Stimulated activated CD8-positive, alpha-beta memory T cell treated with anti-CD3 and anti-CD28 coated beads, Interleukin-2, amount 100 ng/mL, for 48 hours (primary cell): ENCODE measurements around the gene LRIT3.
A peak's percentile ranks its signal among the peaks of the same experiment; 100 is the strongest.

Source experiments
- DNase-seq, 2 donors: peaks; one replicate each; pipeline ENCODE4 v3.0.0-alpha.2; 2020; ENCODE audit warnings: low read depth in 2 of 2

Gene LRIT3, protein sequence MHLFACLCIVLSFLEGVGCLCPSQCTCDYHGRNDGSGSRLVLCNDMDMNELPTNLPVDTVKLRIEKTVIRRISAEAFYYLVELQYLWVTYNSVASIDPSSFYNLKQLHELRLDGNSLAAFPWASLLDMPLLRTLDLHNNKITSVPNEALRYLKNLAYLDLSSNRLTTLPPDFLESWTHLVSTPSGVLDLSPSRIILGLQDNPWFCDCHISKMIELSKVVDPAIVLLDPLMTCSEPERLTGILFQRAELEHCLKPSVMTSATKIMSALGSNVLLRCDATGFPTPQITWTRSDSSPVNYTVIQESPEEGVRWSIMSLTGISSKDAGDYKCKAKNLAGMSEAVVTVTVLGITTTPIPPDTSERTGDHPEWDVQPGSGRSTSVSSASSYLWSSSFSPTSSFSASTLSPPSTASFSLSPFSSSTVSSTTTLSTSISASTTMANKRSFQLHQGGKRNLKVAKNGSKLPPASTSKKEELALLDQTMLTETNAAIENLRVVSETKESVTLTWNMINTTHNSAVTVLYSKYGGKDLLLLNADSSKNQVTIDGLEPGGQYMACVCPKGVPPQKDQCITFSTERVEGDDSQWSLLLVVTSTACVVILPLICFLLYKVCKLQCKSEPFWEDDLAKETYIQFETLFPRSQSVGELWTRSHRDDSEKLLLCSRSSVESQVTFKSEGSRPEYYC

DNA sequence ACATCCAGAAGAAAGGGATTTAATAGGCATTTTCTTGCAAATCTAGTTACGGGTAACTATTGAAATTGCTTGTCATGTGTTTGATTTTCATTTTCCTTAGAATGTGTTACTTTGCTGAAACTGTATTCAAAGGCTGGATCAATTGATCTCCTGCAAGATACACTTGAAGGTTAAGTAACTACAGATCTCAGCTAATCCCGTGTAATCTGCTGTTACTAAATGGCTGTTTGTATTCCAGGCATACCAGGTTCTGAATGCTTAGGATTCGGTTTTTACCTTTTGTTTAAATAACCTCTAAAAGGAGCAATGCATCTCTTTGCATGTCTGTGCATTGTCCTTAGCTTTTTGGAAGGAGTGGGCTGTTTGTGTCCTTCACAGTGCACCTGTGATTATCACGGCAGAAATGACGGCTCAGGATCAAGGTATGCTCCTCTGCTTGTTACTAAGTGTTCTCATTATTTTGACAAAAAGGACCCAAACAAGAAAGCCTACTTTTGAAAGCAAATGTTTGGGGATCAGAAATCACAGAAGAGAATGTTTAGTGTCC is at the start of gene LRIT3:
TSS of gene LRIT3 (plus strand) at position 212 of the 547 bp plus-strand sequence. CDS start at position 307, 95 bp downstream.
- no peak for DNase-seq

DNA sequence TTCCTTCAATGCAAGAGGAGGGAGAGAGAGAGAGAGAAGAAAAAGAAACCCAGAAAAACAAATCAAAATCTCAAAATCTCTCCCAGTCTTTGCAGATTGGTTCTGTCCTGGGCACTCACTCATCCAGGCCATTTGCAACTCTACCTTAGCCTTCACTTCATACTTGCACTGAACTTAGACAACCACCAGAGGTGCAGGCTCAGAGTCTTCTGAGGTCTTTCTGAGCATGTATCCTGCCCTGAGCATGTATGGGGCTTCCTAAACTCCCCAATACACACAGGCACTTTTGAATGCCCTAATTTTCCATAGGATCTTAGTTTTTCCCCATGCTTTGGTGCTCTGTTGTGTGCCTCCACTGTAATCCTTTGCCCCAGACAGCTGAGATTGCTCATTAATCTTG is 49.0 kb upstream of the LRIT3 start:
- DNase-seq, result no peak

DNA sequence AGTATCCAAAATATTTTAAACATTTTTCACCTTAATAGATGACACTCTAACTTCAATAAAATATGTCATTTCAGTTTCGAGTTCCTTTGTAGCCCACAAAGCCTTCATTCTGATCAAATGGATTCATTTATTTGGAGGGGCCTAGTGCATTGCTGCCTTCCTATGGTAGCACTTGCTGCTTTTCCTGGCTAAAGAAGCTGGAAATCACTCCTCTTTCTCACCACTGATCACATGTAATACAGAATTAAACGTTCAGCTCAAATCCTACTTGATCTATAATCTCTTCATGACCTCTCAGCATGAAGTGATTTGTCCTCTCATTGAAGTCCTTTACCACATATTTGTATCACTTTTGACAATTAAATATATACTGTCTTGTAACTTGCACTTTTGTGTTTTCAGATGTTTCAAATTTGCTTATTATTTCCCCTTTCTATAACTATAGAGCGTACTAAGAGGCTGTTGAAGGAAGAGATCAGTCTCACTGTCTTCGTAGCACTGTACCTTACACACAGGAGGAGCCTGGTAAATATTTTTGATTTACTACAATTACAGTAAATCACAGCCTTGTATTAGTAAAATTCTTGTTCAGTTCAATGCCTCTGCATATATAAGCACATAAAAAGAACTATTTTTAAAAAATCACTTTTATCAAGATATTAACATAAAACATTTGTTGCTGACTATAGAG is 46.7 kb upstream of the LRIT3 start:
- no peak for DNase-seq

DNA sequence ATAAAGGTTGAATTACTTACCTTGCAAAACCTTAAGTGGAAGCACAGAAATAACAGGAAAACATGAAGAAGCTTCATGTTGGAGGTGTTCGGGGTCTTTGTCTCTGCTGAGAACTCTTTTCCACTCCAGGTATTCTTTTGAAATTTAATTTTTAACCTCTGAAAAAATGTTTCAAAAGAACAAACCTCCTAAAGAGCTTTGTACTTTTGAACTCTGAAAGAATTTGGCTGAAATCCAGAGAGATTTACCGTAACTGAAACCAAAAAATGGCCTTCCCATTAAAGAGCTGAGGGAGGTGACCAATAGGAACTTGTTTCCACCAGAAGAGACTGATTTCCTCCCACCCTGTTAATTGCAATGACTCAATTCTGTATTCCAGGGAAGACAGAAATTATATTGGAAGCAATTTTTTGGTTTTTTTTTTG is 46.0 kb upstream of the LRIT3 start, which contains the start of gene CFI:
TSS of gene CFI (minus strand) at position 105 of the 425 bp plus-strand sequence. CDS start at position 77, 28 bp downstream.
- DNase-seq, result no peak

DNA sequence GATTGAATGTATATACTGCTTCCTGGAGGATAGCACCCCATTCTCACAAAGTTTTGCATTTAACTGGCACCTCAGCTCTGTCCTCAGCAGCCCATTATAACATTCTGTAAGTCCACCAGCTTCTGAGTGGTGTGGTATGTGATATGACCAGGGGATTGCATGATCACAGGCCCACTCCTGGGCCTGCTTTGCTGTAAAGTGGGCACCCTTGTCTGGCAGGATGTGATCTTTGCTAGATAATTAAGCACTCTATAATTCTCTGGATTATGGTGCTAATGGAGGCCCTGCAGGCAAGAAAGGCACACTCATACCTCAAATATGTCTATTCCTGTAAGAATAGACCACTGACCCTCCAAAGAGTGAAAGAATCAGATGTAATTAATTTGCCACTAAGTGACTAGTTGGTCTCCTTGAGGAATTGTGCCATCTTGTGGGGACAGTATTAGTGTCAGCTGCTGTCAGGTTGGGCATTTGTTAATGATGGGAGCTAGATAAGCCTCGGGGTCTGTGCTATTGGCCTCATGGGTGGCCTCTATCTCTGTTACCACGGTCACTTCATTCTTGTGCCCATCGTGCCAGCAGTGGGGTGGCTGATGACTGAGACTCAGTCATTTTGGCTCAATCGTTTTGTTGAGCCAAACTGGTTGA is 43.9 kb upstream of the LRIT3 start:
- no peak for DNase-seq

DNA sequence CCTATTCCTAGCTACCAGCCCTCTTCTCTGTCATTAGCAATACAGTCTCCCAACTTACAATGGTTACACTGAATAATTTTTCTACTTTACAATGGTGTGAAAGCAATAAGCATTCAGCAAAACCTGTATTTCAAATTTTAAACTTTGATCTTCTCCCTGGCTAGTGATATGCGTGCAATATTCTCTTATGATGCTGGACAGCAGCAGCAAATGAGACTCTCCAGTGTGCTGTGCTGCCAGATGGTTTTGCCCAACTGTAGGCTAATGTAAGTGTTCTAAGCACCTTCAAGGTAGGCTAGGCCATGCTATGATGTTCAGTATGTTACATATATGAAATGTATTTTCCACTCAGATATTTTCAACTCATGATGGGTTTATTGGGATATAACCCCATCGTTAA is 38.3 kb upstream of the LRIT3 start:
- no peak for DNase-seq

DNA sequence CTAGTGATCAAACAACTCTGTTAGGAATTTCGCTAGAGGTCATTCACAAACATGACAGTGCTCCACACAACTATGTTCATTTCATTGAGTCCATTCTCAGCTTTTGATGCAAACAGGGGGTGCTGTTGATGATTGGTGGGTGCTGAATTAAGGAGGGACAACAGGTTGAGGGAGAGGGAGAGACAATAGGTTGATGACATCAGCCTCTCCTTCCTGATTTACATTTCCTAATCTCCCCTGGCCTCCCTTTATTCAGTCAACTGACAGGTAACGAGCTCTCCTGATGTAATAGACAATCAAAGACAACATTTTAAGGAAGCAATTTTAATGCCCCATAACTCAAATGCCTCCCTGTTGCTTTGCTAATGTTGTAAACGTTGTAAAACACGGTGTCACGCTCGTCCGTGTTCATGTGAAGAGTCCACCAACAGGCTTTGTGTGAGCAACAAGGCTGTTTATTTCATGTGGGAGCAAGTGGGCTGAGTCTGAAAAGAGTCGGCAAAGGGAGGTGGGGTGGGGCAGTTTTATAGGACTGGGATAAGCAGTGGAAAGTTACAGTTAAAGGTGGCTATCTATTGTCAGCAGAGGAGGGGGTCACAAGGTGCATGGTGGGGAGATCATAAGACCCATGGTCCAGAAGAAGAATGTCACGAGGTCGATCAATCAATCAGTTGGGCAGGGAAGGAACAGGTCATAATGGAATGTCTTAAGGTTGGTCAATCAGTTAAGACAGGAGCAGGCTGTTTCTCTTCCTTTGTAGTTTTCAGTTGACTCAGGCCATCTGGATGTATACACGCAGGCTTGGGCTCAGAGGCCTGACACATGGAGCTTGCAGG is 37.1 kb upstream of the LRIT3 start:
- no peak for DNase-seq

DNA sequence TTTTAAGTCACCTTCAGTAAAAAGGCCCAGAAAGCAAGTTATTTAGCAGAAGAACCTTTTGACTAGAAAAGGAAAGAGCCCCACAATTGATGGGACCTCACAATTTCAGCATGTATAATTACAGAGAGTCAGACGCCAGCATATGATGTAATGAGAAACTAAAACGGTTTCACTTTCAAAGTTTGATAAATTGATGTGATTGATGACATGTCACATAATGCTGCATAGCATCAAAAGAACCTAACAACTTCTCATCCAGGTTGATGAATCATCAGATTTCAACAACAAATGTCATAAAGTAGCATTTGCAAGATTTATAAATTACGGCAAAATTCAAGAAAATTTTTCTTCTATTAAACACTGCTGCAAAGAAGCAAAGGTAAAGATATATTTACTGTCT is 36.2 kb upstream of the LRIT3 start:
- no peak for DNase-seq

DNA sequence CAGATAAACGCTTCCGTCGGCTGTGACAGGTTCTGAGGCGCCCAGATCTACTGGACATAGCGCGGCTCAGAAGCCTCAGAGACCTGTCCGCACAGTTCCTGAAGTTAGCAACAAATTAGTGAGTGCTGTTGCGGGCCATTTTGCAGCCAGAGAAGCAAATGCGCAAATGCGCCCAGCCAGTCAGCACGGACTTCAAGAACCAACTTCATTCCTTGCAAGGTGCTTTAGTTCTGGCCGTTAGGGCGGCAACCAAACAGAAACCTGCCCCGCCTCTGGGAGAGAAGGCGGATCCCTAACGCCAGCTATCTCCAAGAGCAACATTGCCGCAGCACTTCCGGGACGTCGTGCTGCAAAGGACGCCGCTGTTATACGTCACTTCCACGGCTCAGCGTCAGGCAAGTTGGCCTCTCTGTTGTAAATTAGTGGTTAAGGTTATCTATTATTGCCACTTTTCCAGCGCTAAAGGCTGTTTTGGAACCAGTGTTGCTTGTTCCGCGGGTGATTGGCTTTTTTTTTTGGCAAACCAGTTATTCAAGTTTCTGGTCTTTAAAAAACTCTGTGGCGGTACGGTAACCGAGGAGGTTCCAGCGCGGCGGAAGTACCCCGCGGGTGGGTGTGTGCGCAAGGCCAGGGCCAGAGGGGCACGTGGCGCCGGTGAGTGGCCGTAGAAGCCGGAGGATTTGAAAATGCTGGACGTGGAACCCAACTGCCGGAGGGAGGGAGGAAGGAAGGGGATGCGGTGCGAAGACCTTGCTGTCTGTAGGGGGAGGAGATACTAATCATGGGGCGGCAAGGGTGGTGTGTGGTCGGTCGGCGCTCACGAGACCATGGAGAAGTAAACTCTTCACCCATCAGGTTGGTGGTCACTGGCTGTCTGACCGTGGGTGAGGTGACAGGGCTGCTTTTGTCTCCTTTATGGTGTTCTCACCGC is 32.5 kb upstream of the LRIT3 start, which contains the start of gene GAR1:
TSS of gene GAR1 (plus strand) at position 612 of the 931 bp plus-strand sequence. CDS start 403 bp downstream, outside the sequence.
- DNase-seq, result peak; percentile 71 to 79

DNA sequence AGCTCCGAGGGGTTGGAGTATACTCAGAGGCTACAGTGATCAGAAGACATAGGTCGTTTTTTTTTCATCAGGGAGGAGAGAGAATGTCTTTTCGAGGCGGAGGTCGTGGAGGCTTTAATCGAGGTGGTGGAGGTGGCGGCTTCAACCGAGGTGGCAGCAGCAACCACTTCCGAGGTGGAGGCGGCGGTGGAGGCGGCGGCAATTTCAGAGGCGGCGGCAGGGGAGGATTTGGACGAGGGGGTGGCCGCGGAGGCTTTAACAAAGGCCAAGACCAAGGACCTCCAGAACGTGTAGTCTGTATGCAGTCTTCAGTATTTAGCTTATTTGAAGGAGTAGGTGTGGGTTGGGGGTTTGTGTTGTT is 31.8 kb upstream of the LRIT3 start:
- peak; percentile 31 to 34 for DNase-seq

DNA sequence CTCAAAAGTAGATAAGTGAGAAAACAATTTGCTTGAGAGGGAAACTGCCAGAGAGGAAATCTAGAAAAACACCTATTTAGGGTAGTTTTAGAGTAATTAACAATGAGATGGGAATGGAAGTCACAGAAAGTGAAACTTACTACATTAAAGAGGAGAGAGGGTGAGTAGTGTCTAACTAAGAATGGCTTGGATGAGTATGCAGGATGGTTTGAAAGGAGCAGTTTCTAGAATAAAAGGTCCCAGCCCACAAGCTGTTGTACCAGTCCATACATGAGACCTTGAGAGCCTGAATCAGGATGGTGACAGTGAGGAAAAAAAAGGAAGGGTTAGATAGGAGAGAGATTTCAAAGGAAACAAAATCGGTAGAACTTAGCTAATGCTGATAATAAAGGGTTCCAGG is 31.0 kb upstream of the LRIT3 start:
- DNase-seq, result no peak

DNA sequence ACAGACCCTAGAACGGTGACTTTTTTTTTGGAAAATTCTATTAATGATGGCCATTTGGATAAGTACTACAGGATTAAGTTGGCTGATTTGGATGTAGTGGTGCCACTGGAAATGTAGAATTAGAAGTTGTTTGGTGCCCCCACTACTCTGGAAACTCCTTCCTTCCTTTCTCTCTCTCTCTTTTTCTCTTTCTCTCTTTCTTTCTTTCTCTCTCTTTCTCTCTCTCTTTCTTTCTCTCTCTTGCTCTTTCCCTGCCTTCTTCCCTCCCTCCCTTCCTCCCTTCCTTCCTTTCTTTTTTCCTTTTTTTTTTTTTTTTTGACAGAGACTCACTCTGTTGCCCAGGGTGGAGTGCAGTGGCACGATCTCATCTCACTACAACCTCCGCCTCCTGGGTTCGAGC is 29.6 kb upstream of the LRIT3 start:
- DNase-seq, result no peak

DNA sequence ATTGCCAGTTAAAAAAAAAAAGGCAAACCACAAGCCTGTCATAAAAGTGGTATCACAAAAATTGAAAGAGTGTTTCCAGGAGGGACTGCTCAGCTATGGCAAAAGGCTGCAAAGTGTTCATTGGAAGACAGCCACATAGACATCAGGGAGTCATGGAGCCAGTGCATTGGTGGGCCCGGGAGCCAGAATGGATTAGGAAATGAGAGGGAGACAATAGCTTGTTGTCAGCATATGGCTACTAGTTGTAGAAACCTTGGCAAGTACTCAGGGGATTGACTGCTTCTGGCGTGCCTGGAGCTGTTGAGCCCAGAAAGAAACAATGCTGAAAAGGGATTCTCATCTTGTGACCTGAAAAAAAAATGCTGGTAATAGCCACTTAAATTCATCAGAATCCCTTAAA is 27.3 kb upstream of the LRIT3 start:
- no peak for DNase-seq

DNA sequence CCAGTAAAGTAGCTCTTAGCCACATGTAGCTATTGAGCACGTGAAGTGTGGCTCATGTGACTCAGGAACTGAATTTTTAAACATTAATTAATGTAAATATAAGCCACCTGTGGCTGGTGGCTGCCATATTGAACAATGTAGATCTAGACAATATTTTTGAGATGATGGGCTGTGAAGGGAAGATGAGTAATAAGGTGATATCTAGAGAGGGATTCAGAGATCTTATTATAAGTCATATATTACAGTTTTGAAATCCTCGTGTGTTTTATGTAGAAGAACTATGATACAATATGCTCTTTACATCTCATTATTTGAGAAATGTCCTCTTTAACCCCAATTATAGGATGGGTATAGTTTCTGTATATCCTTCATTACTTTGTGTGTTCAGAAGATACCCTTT is 26.7 kb upstream of the LRIT3 start:
- DNase-seq, result no peak

DNA sequence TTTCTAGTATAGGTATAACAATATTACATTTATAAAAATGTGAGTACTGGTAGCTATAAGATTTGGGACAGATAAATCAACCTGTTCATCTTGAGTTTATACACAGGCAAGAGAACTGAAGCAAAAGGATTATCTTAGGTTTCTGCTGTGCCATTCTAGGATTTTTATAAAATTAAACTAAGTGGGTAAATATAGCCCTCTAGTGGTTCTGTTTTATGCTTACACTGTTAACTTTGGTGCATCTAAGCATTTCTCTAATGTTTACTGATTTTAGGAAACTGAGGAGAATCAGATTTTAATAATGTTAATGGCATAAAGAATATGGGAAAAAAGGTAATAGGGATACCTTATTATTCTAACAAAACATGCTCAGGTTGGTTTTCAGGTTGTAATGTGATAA is 21.2 kb upstream of the LRIT3 start:
- no peak for DNase-seq

DNA sequence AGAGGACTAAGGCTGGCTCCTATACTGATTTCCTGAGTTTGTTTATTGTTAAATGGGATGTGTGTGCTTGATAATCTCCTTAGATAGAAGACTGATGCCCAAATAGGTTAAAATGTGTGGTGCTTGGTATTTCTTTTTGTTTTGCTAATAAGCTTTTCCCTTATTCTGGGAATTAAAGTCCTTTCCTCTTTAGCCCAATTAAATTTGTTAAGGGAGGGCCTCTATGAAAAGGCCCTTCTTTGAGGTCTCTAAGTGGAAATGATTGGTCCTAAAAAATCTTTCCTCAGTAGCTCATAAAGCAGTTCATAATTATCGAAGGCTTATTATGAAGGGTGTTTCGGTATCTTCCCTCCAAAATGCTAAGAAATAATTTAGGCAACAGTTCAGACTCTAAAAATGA is 20.2 kb upstream of the LRIT3 start, which contains the start of gene RRH:
TSS of gene RRH (plus strand) at position 301 of the 400 bp plus-strand sequence. CDS start at position 357, 56 bp downstream.
- no peak for DNase-seq

DNA sequence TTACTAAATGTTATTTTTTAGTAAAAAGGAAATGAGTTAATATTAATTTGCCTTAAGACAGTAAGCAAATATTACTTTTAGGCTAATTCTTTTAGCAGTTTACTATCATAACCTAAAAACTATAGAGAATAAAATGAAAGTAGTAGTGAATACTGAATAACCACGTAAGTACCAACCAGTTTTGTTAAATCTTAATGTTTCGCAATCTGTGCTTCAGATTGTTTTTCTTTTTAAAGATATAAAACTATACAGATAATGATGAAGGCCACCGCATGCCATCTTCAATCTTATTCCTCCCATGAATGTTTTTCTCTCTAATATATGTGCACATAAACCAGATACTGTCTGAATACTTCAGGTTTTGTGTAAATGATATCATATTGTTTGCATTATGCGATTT is 14.2 kb upstream of the LRIT3 start:
- DNase-seq, result no peak

DNA sequence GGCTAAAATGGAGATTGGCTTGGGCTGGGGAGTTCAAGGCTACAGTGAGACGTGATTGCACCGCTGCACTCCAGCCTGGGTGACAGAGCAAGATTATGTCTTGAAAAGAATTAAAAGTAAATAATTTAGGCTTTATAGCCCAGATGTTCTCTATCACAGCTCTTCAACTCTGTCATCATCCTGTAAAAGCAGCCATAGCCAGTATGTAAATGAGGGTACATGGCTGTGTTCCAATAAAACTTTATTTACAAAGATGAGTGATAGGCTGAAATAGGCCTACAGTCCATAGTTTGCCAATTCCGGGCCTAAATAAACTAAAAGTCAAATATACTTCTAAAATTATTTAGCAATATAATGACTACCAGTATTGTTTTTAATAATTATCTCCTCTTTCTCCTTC is 10.9 kb upstream of the LRIT3 start:
- no peak for DNase-seq

DNA sequence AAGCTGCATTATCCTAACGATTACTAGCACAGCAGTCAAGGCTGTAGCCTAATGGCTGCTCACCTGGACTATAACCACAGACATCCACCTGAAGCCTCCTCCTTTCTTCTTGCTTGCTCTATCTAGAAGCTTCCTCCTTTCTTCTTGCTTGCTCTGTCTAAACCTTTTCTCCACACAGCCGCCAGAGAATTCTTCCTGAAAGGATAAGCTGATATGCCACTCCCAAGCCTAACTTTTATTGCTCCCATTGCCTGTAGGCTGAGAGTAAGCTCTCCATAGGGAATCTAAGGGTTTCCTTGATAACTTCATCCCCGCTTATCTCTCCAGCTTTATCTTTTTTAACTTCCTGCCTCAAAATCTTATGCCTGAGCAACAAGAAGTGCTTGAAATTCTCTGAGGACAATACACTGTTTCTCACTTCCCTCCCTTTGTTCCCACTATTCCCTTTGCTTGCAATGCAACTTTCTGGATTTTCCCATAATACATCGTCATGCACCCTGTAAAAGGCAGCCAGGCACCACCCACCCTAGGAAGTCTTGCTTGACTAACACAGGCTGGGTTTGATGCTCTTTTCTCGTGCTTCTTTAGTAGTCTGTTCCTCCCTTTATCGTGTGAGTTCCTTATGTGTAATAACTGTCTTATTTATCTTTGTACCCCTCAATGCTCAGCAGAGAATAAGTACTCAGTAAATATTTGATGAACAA is 1.4 kb upstream of the LRIT3 start:
- DNase-seq, result no peak
